Left renal cortex interstitium (tissue), 4 donors: Measurements from ENCODE around the gene ITPR1. TPM values are rescaled to one million over a fixed set of nuclear protein-coding genes. Genes with fewer than 3 reads are reported as not detected.

Experiments
- DNase-seq, 4 donors: peaks; one replicate each; pipeline ENCODE4 v3.0.0-alpha.2; 2013; ENCODE audit warnings: low read depth in 4 of 4, low spot score in 2 of 4, missing footprints in 1 of 4
- polyA plus RNA-seq, 4 donors: library from polyadenylated mRNA; unstranded; fragments of 120-200 nt; gene quantifications; one replicate each; pipeline ENCODE4 v1.2.1, GENCODE V29; 2013; ENCODE audit not compliant: insufficient read length in 4 of 4

The ITPR1 gene
- polyA plus RNA-seq, 4 donors: 43.9 to 60.1 (median 53.5) TPM

DNA sequence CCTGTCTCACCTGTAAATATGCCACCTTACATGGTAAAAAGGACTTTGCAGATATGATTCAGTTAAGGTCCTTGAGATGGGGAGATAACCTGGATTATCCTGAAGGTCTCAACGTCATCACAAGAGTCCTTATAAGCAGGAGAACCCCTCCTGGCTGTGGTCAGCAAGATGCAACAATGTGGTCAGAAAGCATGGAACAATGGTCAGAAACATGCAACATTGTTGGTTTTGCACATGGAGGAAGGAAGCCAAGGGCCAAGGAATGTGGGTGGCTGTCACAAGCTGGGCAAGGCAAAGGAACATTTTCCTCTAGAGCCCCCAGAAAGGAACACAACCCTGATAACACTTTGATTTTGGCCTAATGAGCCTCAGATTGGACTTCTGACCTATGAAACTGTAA, 16.7 kb upstream of the ITPR1 start:
- no peak for DNase-seq

DNA sequence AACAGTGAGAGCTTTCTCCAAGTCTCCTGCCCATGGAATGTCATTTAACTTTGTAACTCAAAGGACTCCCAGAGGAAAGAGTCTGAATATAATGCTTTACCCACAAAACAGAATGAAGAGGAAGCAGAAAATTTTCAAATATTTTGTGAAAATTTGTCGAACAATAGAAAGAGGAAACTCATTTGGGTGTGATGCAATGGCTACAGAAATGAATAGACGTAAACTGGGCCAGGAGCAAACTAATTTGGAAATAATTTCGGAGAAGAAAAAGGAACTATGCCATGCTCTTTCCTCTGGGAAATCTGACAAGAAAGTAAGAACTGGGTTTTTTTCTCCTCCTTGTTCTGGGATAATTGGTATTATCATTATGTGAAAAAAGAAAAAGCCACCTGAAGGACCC, 14.9 kb upstream of the ITPR1 start:
- DNase-seq: no peak

- DNase-seq: no peak
Measured at GRCh38 chr3:4491855-4492207, 1.3 kb upstream of the ITPR1 start.

- peak in 1 of 4 donors; percentile 88 for DNase-seq
Measured at GRCh38 chr3:4492208-4493013, 737 bp upstream of the ITPR1 start.

DNA sequence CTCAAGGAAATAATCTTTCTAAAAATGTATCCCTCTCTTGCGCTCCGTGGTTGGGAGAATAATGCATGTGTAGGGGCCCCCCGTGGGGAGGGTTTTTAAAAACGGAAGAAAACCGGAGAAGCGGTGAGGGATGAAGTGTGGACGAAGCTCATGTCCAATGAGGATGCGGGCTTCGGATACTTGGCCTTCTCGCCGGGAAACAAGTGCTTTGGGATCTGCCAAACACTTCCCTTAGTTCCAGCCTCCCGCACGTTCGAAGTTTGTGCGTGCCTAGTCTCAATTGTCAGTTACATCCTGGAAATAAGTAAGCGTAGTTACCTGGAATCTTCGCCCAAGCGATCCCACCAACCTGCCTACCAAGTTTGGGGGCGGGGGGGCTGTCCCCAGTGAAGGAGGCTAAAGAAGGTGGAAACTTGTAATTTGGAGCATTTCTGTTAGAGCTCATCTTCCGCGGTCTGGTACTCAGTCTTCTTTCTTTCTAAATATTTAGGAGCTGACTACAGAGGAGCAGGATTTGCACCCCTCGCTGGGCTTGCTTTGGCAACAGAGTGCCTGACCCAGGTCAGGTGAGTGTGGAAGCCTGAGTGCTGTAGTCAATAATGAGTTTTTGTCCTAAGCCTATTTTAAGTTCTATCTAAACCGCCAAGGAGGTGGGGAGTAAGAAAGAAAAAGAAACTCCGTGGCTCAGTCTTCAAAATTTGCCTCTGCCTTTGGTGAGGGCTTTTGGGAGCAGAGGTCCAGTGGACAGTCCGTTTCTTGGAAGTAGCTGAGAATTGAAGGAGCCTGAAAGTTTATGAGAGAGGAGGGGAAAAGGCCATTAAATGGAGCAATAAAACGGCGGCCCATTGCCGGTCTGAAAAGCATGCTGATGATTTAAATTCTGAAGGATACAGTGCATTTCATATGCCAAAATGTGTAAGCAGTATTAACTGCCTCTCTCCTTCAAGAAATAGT, 1.1 kb downstream of the ITPR1 start:
- no peak for DNase-seq

DNA sequence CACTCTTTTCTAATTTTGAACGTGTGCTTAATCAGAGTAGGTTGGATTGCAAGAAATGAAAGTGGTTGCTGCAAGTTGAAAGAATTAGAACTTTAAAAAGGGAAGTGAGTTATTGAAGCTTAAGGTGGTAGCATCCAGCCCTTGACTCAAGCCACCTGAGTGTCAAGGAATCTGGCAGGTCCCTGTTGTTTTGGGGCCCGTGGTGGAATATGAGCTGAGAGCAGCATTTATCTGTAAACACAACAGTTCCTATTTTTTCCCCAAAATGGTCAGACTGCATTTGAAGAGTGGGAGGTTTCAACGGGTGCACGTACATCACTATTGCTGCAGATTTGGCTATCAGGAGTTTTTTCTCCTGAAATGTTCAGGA, 1.7 kb downstream of the ITPR1 start:
- DNase-seq: no peak

- DNase-seq: no peak
Measured at GRCh38 chr3:4495294-4496086, 2.3 kb downstream of the ITPR1 start.

GRCh38 chr3:4496087-4496452, 2.9 kb downstream of the ITPR1 start:
- DNase-seq: no peak

DNA sequence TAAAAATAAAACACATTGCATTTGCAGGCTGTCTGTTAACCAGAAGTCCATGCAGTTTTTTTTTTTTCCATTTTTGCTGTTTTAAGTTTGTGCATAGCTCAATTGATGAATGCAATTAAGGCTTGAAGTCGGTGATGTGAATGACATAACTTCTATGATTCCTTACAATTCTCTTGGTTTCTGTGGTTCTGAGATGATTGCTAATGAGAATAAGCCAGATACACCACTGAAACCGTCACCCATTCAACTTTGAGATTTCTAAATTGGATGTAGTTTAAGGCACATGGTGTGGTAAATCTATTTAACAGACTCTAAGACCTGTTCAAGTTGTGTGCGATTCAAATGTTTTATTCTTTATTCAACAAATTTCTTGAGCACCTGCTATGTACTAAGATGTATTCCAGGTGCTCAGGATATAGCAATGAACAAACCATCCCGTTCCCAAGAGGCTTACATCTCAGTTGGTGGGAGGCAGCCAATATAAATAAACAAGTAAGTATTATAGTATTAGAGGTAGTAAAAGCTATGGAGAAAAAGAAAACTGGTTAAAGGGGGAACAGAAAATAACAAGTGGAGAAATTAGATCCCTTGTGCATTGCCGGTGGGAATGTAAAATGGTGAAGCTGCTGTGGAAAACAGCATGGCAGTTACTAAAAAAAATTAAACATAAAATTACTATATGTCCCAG, 4.0 kb downstream of the ITPR1 start:
- no peak for DNase-seq

GRCh38 chr3:4497843-4498324, 4.7 kb downstream of the ITPR1 start:
- DNase-seq: no peak

DNA sequence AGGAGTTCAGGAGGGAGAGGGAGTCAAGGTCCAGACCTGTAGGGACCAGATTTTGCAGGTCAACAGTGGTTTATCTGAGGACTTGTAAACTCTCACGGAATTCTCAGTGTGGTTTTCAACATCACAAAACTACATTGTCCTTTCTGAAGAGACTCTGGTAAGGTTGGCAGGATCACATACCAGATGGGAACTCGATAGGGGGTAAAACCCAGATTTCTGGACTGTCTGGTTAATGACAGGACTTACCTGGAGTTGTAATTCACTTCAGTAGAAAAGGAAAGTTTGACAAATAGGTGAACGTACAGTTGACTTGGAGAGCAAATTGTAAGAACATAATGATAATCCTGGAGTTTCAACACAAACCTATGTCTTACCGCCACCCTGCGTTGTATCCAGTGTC, 5.3 kb downstream of the ITPR1 start:
- DNase-seq: no peak

- no peak for DNase-seq
Measured at GRCh38 chr3:4501437-4501836, 8.3 kb downstream of the ITPR1 start.

- no peak for DNase-seq
Measured at GRCh38 chr3:4501927-4502326, 8.8 kb downstream of the ITPR1 start.

- DNase-seq: no peak
Measured at GRCh38 chr3:4503050-4503449, 9.9 kb downstream of the ITPR1 start.

DNA sequence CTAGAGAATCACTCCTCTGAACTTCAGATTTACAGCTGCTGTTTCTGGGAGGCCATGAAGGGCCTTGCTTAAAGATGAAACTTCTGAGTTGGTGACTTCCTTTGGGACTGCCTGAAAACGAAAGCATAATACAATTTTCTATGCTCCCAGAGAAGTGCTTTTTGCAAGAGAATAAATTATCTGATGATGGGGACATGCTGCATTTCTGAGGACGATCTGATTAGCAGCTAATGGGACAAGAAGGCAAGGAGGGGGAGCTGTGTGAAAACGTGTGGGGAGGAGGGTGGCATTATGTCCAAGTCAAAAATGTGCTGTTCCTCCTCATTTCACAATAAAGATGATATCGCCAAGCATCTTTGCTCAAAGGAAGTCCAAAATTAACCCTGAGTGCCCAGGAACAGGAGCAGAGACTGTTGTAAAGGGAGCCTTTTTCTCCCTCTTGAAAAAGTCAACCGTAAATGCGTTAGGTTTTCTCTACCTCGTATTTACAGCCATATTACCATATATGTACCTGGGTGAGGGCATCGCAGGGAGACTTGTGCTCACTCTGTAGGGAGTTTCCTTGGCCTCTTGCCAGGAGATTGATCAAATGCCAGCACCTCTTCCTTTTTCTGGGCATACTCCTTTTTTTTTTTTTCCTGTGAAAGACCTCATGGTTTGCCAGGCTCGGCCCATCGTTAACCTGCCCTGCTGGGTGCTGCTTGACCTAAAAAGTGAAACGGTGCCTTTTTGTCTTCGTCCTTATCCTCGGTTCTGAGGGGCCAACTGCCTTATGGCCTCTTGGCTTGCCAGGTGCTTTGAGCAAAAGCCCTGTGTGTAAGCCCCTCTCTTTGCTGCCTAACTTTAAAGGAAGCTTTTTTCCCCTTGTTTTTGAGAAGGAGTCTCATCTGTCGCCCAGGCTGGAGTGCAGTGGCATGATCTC, 11.5 kb downstream of the ITPR1 start:
- DNase-seq: no peak

DNA sequence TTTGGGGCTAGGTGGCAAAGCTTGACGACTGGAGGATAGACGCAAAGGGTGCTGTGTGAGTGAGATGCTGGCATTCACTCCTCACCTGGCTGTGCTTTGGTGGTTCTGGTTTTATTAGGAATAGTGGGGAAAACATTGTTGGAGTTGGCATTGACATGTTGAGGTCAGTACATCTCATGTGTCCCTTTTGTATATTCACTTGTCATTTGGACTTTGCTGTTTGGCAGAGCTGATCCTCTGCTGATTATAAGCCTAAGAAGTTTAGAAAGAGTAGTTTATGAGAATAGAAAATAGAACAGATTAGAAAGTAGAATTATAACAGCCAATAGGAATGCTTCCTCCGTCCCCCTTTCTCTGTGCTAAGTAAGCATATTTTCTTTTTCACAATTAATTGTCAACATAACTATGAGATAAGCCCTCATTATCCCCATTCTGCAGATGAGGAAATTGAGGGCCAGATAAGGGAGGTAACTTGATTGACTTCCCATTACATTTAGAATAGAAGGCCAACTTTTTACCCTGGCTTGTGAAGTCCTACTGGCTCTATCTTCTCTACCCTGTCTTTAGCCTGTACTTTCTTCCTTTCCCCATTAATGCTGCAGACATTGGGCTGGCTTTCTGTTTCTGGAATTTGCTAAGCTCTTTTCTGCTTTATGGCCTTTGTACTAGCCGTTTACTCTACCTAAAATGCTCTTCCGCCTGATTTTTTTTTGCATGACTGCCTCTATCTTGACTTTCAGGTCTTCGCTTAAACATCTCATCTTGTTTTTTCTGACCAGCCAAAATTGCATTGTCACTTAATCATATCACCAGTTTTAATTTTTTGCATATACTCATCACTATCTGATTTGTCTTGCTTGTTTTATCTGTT, 12.8 kb downstream of the ITPR1 start:
- no peak for DNase-seq

- no peak for DNase-seq
Measured at GRCh38 chr3:4506559-4507023, 13.4 kb downstream of the ITPR1 start.

DNA sequence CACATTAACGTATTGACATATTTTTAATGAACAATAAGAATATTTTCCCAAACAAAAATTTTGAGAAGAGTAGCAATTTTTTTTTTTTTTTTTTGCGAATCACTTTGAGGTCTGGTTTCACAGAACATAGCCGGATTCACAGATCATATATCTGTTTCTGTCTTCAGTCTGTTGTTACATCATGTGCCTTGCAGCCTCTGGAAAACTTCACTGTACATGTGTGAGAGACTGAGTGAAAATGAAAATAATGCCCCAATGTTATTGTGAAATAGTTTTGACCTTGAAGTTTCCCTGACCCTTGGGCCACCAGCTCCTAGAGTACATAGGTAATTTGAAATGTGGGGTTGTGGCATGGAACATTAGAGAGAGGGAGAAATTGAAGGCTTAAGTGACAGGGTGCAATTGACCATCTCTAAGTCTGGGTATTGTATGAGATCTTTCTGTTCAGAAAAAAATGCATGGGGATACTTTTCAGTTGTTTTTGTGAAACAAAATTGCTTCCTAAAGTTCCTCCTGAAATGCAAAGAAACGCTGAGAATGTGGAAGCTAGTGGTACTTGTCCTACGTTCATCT, 14.0 kb downstream of the ITPR1 start:
- no peak for DNase-seq
